HEK293T (cell line): ENCODE data around the gene TMBIM6.

Experiments
- BHLHE40 ChIP-seq: fragments of 450-650 bp; IDR thresholded peaks from 2 replicates; pipeline ENCODE4 v1.6.1; 2016; ENCODE audit warnings: mild to moderate bottlenecking, moderate library complexity, borderline replicate concordance
- FOXM1 ChIP-seq: fragments of 450-650 bp; IDR thresholded peaks from 2 replicates; pipeline ENCODE4 v1.6.1; 2017; ENCODE audit warnings: mild to moderate bottlenecking, borderline replicate concordance
- HDGF ChIP-seq: fragments of 450-650 bp; IDR thresholded peaks from 2 replicates; pipeline ENCODE4 v1.6.1; 2017; ENCODE audit warnings: antibody characterized with exemption, borderline replicate concordance

DNA sequence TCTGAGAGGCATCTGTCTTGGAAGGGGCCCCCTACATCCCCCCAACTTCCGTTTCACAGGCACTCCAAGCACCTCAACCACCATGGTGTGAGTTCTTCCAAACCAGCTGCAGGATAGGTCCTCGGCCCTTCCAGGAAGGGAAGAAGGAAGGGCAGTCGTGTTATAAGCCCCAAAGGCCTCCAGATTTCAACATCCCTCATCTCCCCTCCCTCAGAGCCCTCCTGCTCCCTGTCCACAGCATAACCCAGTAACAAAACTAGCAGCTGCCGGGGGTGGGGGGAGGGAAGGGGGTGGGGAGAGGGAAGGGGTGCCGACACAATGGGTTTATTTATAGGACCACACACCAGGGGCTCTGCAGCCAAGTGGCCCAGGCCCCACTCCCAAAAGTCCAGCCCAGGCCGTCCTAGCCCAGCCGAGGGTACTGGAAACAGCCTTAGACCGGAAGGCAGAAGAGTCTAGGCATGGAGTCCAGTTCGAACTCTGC, 68.6 kb downstream of the TMBIM6 start:
- no peak for TF ChIP-seq BHLHE40
- no peak for TF ChIP-seq HDGF
- TF ChIP-seq FOXM1 = no peak
